HCT116 (cell line): ENCODE measurements around the gene ARHGAP31. TPM values are rescaled to one million over a fixed set of nuclear protein-coding genes. Genes with fewer than 3 reads are reported as not detected.

Source experiments
- ATAC-seq: fragments of 200-7000 bp; cut with Tn5 transposase; 2 replicates; pipeline ENCODE4 v1.9.1; 2020; ENCODE audit warnings: mild to moderate bottlenecking, moderate library complexity
- BruUV-seq: library from RNA; stranded (reverse); fragments of 400-500 nt; replicated peaks from 2 replicates; lab custom pipeline; 2021; lab: Mats Ljungman, UMichigan
- CTCF ChIA-PET: fragments of 300-600 bp; sonication (Branson Sonifier 250); formaldehyde crosslinking; loops from one replicate; lab custom pipeline; 2021; ENCODE audit warnings: antibody characterized with exemption; lab: Charles Lee
- POLR2A ChIA-PET: fragments of 300-600, 350-600 bp; sonication (Branson Sonifier 250); formaldehyde crosslinking; loops from one replicate; lab custom pipeline; 2021; ENCODE audit warnings: antibody characterized with exemption; lab: Charles Lee
- RAD21 ChIA-PET, 2 experiments: fragments of 300-600 bp; sonication (Branson Sonifier 250); formaldehyde crosslinking; loops; one replicate each; lab custom pipeline; 2023; ENCODE audit warnings: low total read pairs in 2 of 2; ENCODE audit not compliant: uncharacterized antibody in 2 of 2, unreplicated experiment in 2 of 2, low non-redundant PET in 1 of 2; lab: Charles Lee
- DNase-seq: peaks from one replicate; pipeline ENCODE4 v3.0.0-alpha.2; 2010; ENCODE audit warnings: low read depth, low spot score
- H2AFZ ChIP-seq: fragments of 200-600 bp; shearing (Covaris generic), sonication (generic); 2 replicates; pipeline ENCODE4 v1.6.1; 2017; ENCODE audit warnings: low read depth, mixed run types, mixed read lengths, antibody characterized with exemption, low read length; ENCODE audit not compliant: poor library complexity, severe bottlenecking
- H3K27ac ChIP-seq: 2 replicates; pipeline ENCODE4 v1.5.1; 2012; ENCODE audit warnings: low read depth, low read length
- H3K27me3 ChIP-seq: fragments of 200-600 bp; sonication (generic); 2 replicates; pipeline ENCODE4 v1.6.1; 2016; ENCODE audit warnings: mixed run types, low read length, mixed read lengths; ENCODE audit not compliant: insufficient read depth
- H3K36me3 ChIP-seq, 2 experiments: fragments of 200-500 bp in 1 of 2; fragments of 200-600 bp in 1 of 2; sonication (Bioruptor generic) in 1 of 2; sonication (generic) in 1 of 2; 2 replicates each; pipeline versions ENCODE4 v1.5.1 to v1.6.1; 2014 to 2016; ENCODE audit warnings: low read length in 2 of 2, inconsistent platforms in 1 of 2, mixed read lengths in 1 of 2, mixed run types in 1 of 2; ENCODE audit not compliant: insufficient read depth in 2 of 2, control insufficient read depth in 1 of 2
- H3K4me1 ChIP-seq, 2 experiments: fragments of 200-600 bp in 1 of 2; sonication (generic) in 1 of 2; 2 replicates each; pipeline versions ENCODE4 v1.5.1 to v1.6.1; 2012 to 2017; ENCODE audit warnings: low read length in 2 of 2, inconsistent platforms in 1 of 2, mild to moderate bottlenecking in 1 of 2, mixed read lengths in 1 of 2, mixed run types in 1 of 2, moderate library complexity in 1 of 2; ENCODE audit not compliant: insufficient read depth in 2 of 2, control insufficient read depth in 1 of 2
- H3K4me2 ChIP-seq: fragments of 200-600 bp; sonication (generic); 2 replicates; pipeline ENCODE4 v1.6.1; 2017; ENCODE audit warnings: mixed run types, low read length, mixed read lengths
- H3K4me3 ChIP-seq, 2 experiments: fragments of 200-600 bp in 1 of 2; sonication (generic) in 1 of 2; replicated peaks in 1 of 2; 2 replicates each; pipeline ENCODE4 v1.5.1; 2011 to 2016; ENCODE audit warnings: low read length in 2 of 2, control low read depth in 1 of 2, low read depth in 1 of 2, mild to moderate bottlenecking in 1 of 2, mixed read lengths in 1 of 2, mixed run types in 1 of 2
- H3K79me2 ChIP-seq: fragments of 200-600 bp; sonication (generic); 2 replicates; pipeline ENCODE4 v1.6.1; 2017; ENCODE audit warnings: mild to moderate bottlenecking, mixed run types, low read length, moderate library complexity, mixed read lengths; ENCODE audit not compliant: insufficient read depth
- H3K9ac ChIP-seq: fragments of 200-600 bp; sonication (generic); 2 replicates; pipeline ENCODE4 v1.6.1; 2016; ENCODE audit warnings: low read length, mixed read lengths
- H3K9me2 ChIP-seq: fragments of 200-600 bp; sonication (generic), shearing (Covaris generic); 2 replicates; pipeline ENCODE4 v1.6.1; 2017; ENCODE audit warnings: mixed run types, mild to moderate bottlenecking, moderate library complexity; ENCODE audit not compliant: insufficient read depth
- H3K9me3 ChIP-seq, 2 experiments: fragments of 200-500 bp in 1 of 2; fragments of 200-600 bp in 1 of 2; sonication (Bioruptor generic) in 1 of 2; sonication (generic) in 1 of 2; 2 replicates each; pipeline ENCODE4 v1.6.1; 2014 to 2017; ENCODE audit warnings: low read length in 2 of 2, mixed read lengths in 2 of 2, inconsistent platforms in 1 of 2, low read depth in 1 of 2, mild to moderate bottlenecking in 1 of 2, mixed run types in 1 of 2, moderate library complexity in 1 of 2; ENCODE audit not compliant: control insufficient read depth in 1 of 2, insufficient read depth in 1 of 2
- H4K20me1 ChIP-seq: fragments of 200-600 bp; sonication (generic), shearing (Covaris generic); 2 replicates; pipeline ENCODE4 v1.6.1; 2017; ENCODE audit warnings: mixed run types, mild to moderate bottlenecking, moderate library complexity; ENCODE audit not compliant: insufficient read depth
- ATF3 ChIP-seq: IDR thresholded peaks from 2 replicates; pipeline ENCODE4 v1.6.1; 2012
- CBX3 ChIP-seq: IDR thresholded peaks from 2 replicates; pipeline ENCODE4 v1.6.1; 2012; ENCODE audit warnings: low read depth
- CEBPB ChIP-seq: IDR thresholded peaks from 2 replicates; pipeline ENCODE4 v1.6.1; 2012; ENCODE audit warnings: low read depth
- EZH2 ChIP-seq: fragments of 200-600 bp; sonication (generic); IDR thresholded peaks from 2 replicates; pipeline ENCODE4 v1.6.1; 2017; ENCODE audit warnings: antibody characterized with exemption, mixed run types
- EZH2phosphoT487 ChIP-seq: fragments of 200-600 bp; IDR thresholded peaks from 2 replicates; pipeline ENCODE4 v1.6.1; 2018; ENCODE audit warnings: antibody characterized with exemption, borderline replicate concordance
- FOSL1 ChIP-seq: IDR thresholded peaks from 2 replicates; pipeline ENCODE4 v1.6.1; 2012; ENCODE audit warnings: low read depth
- JUND ChIP-seq: IDR thresholded peaks from 2 replicates; pipeline ENCODE4 v1.6.1; 2012
- POLR2AphosphoS5 ChIP-seq: IDR thresholded peaks from 2 replicates; pipeline ENCODE4 v1.6.1; 2011; ENCODE audit warnings: mild to moderate bottlenecking, low read depth, low read length, moderate library complexity
- RAD21 ChIP-seq: IDR thresholded peaks from 2 replicates; pipeline ENCODE4 v1.6.1; 2012; ENCODE audit warnings: low read depth, mild to moderate bottlenecking
- SP1 ChIP-seq: IDR thresholded peaks from 2 replicates; pipeline ENCODE4 v1.6.1; 2012; ENCODE audit warnings: low read depth
- TCF7L2 ChIP-seq: IDR thresholded peaks from 2 replicates; pipeline ENCODE4 v1.7.0; 2011; ENCODE audit warnings: borderline replicate concordance, inconsistent platforms; ENCODE audit not compliant: insufficient read depth, insufficient read length; ENCODE audit errors: extremely low read depth
- YY1 ChIP-seq: IDR thresholded peaks from 2 replicates; pipeline ENCODE4 v1.6.1; 2011; ENCODE audit warnings: low read length, low read depth, moderate library complexity, mild to moderate bottlenecking; ENCODE audit not compliant: insufficient replicate concordance; ENCODE audit errors: extremely low read depth
- ZFX ChIP-seq: fragments of 450-650 bp; IDR thresholded peaks from 2 replicates; pipeline ENCODE4 v1.6.1; 2017
- intact Hi-C: fragments of 100-400 bp; cut with micrococcal nuclease; formaldehyde crosslinking; loops from 2 replicates; pipeline ENCODE4 v1.10.0; 2022
- total RNA-seq: library from RNA; stranded (reverse); gene quantifications from one replicate; pipeline ENCODE4 v1.2.1, GENCODE V29; 2021; ENCODE audit not compliant: unreplicated experiment
- TF ChIP-seq, protein P1 (sequence below): IDR thresholded peaks from 2 replicates; pipeline ENCODE4 v1.6.1; 2012; ENCODE audit warnings: low read depth

The ARHGAP31 gene
- total RNA-seq, 1 experiment from 2014 or later: 0.93 TPM

DNA sequence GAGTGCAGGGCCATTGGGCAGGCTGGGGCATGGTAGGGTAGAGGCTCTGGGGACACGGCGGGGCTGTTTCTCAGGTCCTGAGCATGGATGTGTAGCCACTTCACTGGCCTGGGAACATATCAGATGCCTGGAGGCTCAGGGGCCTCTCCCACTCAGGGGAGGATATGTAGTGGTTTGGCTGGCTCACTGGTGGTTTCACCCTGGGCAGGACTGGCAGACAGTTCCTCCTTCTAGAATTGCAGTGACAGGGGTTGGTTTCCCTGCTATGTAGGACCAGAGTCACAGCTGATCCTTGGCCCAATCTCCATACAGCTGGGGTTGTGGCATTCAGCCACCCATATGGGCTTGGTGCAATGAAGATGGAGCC, 4.8 kb upstream of the ARHGAP31 start:
- Histone ChIP-seq H3K4me2 (no peak overlapping the region), H4K20me1 (no peaks in the 10 kb centered on the region), H3K27ac (no peak overlapping the region), H2AFZ (no peak overlapping the region)
- RAD21 ChIA-PET: no interaction called here
- ATAC-seq: no peak
- POLR2A ChIA-PET: no interaction called here
- intact Hi-C loops: no loop called here
- TF ChIP-seq YY1 (no peak), CEBPB (no peak), JUND (no peak), TCF7L2 (no peak), POLR2AphosphoS5 (no peak), EZH2 (no peak), ZFX (no peak), EZH2phosphoT487 (no peak), FOSL1 (no peak), ATF3 (no peak), RAD21 (no peak), CBX3 (no peak), SP1 (no peak)
- TF ChIP-seq, protein P1, sequence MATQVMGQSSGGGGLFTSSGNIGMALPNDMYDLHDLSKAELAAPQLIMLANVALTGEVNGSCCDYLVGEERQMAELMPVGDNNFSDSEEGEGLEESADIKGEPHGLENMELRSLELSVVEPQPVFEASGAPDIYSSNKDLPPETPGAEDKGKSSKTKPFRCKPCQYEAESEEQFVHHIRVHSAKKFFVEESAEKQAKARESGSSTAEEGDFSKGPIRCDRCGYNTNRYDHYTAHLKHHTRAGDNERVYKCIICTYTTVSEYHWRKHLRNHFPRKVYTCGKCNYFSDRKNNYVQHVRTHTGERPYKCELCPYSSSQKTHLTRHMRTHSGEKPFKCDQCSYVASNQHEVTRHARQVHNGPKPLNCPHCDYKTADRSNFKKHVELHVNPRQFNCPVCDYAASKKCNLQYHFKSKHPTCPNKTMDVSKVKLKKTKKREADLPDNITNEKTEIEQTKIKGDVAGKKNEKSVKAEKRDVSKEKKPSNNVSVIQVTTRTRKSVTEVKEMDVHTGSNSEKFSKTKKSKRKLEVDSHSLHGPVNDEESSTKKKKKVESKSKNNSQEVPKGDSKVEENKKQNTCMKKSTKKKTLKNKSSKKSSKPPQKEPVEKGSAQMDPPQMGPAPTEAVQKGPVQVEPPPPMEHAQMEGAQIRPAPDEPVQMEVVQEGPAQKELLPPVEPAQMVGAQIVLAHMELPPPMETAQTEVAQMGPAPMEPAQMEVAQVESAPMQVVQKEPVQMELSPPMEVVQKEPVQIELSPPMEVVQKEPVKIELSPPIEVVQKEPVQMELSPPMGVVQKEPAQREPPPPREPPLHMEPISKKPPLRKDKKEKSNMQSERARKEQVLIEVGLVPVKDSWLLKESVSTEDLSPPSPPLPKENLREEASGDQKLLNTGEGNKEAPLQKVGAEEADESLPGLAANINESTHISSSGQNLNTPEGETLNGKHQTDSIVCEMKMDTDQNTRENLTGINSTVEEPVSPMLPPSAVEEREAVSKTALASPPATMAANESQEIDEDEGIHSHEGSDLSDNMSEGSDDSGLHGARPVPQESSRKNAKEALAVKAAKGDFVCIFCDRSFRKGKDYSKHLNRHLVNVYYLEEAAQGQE: no peak
- TF ChIP-seq, all 23 proteins: peak for 0
- CTCF ChIA-PET: no interaction called here
- H3K27me3 ChIP-seq: no peaks in the 10 kb centered on the region
- H3K4me1 ChIP-seq: peaks cover 4 to 9% of the 10 kb centered on the region in 2 experiments; a peak in 2 of 4 replicates
- DNase-seq: no peak
- H3K9me2 ChIP-seq: no peaks in the 10 kb centered on the region
- no peaks in the 10 kb centered on the region for H3K9me3 ChIP-seq
- H3K79me2 ChIP-seq: no peaks in the 10 kb centered on the region
- H3K36me3 ChIP-seq: no peaks in the 10 kb centered on the region
- H3K4me3 ChIP-seq: no peak overlapping the region
- no peak overlapping the region for H3K9ac ChIP-seq
- BruUV-seq: no TSS peak
